ENCODE measurements around the gene EFNB1. TPM values are rescaled to one million over a fixed set of nuclear protein-coding genes. Genes with fewer than 3 reads are reported as not detected.

The EFNB1 gene
- polyA plus RNA-seq, 1 donor from 2014 or later, result 25.5 TPM

DNA sequence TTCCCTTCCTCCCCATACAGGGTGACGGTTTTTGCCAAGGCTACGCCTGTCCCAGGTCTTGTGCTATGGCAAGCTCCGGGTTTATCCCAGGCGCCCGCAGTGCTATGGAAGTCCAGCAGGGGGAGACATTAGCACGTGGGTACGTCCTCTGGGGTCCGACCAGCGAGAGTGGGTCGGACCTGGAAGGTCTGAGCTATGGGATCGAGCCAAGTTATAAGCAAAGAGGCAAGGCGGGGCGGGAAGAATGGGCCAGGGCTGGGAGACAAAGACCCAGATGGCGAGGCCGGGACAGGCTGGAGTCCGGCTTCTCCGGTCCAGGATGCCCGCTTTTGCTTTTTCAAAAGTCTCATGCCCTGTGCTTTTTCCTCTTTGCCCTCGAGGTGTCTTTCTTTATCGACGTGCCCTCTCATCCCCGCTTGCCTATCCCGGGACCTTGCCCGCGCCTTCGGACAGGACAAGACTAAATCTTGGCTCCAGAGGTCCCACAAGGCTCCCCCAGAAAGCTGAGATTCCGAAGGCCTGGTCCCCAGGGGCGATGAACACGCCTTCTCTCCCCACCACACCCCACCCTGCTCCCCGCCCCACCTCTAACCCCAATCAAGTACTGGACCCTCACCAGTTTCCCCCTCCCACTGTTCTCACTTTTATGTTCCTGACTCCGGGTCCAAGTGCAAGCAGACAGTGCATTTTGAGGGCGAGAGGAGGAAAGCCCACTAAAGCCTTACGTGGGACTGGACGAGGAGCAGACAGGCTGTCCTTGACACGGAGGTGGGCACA is 785 bp upstream of the EFNB1 start:
- no peaks in the 10 kb centered on the region for H3K9me3 ChIP-seq (ENCODE audit: low read length)
- no peak overlapping the region for H3K27ac ChIP-seq (ENCODE audit: low read length)
- no peaks in the 10 kb centered on the region for H4K20me1 ChIP-seq (ENCODE audit: insufficient read depth)
- no peak overlapping the region for H2AFZ ChIP-seq (ENCODE audit: low read depth, low read length)
- H3K79me2 ChIP-seq (replicated peaks; ENCODE audit: insufficient read depth, low read length), result peaks cover 35% of the 10 kb centered on the region
- TF ChIP-seq REST (IDR thresholded peaks at IDR 0.05; ENCODE audit: borderline replicate concordance), result no peak
- TF ChIP-seq MXI1 (conservative IDR thresholded peaks at IDR 0.05; ENCODE audit: poor library complexity, severe bottlenecking), result no peak
- TF ChIP-seq SMC3 (conservative IDR thresholded peaks at IDR 0.05; ENCODE audit: poor library complexity), result peak; percentile 97
- TF ChIP-seq RAD21 (conservative IDR thresholded peaks at IDR 0.05), result peak; percentile 93
- TF ChIP-seq TAF1 (IDR thresholded peaks at IDR 0.05; ENCODE audit: low read depth), result no peak
- no peak for TF ChIP-seq POLR2AphosphoS5 (IDR thresholded peaks at IDR 0.05)
- TF ChIP-seq, protein P1, sequence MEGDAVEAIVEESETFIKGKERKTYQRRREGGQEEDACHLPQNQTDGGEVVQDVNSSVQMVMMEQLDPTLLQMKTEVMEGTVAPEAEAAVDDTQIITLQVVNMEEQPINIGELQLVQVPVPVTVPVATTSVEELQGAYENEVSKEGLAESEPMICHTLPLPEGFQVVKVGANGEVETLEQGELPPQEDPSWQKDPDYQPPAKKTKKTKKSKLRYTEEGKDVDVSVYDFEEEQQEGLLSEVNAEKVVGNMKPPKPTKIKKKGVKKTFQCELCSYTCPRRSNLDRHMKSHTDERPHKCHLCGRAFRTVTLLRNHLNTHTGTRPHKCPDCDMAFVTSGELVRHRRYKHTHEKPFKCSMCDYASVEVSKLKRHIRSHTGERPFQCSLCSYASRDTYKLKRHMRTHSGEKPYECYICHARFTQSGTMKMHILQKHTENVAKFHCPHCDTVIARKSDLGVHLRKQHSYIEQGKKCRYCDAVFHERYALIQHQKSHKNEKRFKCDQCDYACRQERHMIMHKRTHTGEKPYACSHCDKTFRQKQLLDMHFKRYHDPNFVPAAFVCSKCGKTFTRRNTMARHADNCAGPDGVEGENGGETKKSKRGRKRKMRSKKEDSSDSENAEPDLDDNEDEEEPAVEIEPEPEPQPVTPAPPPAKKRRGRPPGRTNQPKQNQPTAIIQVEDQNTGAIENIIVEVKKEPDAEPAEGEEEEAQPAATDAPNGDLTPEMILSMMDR (IDR thresholded peaks at IDR 0.05; ENCODE audit: poor library complexity, severe bottlenecking), result peak; percentile 87
- no peak for TF ChIP-seq EZH2 (IDR thresholded peaks at IDR 0.05; ENCODE audit: borderline replicate concordance, insufficient read depth, low read length, poor library complexity, severe bottlenecking)
- H3K27me3 ChIP-seq (ENCODE audit: insufficient read depth, low read depth, low read length), result no peaks in the 10 kb centered on the region
- peak overlapping the region; percentile 51 for H3K4me2 ChIP-seq (ENCODE audit: low read length)
- H3K4me3 ChIP-seq (ENCODE audit: low read length), result peak overlapping the region; percentile 90
- no peaks in the 10 kb centered on the region for H3K36me3 ChIP-seq (ENCODE audit: insufficient read depth, low read length)
- peak overlapping the region; percentile 42 for H3K9ac ChIP-seq (ENCODE audit: low read length)
- H3F3A ChIP-seq (ENCODE audit: insufficient read depth, low read length, poor library complexity, severe bottlenecking), result no peaks in the 10 kb centered on the region
- H3K9me2 ChIP-seq (ENCODE audit: insufficient read depth, low read length), result no peaks in the 10 kb centered on the region

DNA sequence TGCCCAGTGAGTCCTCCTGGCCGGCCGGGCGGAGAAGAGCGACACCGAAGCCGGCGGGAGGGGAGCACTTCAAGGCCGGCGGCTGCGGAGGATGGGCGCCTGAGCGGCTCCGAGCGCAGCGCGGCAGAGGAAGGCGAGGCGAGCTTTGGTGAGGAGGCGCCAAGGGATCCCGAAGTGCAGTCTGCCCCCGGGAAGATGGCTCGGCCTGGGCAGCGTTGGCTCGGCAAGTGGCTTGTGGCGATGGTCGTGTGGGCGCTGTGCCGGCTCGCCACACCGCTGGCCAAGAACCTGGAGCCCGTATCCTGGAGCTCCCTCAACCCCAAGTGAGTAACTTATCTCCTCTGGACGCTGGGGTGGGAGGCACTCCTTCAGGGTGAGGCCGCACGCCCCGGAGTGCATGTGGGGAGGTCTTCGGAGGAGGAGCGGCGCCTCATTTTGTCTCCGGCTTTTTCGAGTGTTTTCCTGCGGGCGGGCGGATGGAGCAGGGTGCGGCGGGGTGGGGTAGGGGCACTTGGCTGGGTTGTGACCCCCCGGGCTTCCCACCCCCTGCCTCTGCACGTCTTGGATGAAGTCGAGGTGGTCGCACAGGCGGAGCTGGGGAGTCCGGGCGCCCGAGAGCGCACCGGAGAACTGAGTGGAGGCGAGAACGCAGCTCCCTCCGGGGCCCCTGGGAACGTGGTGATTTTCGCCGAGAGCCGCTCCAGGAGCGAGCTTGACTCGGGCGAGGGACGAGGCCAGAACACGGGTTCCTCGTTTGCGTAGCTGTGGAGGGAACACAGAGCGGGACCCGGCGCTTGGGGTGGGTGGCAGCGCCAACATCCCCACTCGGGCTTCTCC is 979 bp downstream of the EFNB1 start:
- no peaks in the 10 kb centered on the region for H3K9me3 ChIP-seq (ENCODE audit: low read length)
- no peak overlapping the region for H3K4me2 ChIP-seq (ENCODE audit: low read length)
- peak overlapping the region; percentile 83 for H3K9ac ChIP-seq (ENCODE audit: low read length)
- no peaks in the 10 kb centered on the region for H3K36me3 ChIP-seq (ENCODE audit: insufficient read depth, low read length)
- H3K79me2 ChIP-seq (replicated peaks; ENCODE audit: insufficient read depth, low read length), result peaks cover 45% of the 10 kb centered on the region
- no peak for TF ChIP-seq REST (IDR thresholded peaks at IDR 0.05; ENCODE audit: borderline replicate concordance)
- TF ChIP-seq EZH2 (IDR thresholded peaks at IDR 0.05; ENCODE audit: borderline replicate concordance, insufficient read depth, low read length, poor library complexity, severe bottlenecking), result no peak
- no peak for TF ChIP-seq EP300 (conservative IDR thresholded peaks at IDR 0.05; ENCODE audit: poor library complexity, severe bottlenecking)
- no peak for TF ChIP-seq SMC3 (conservative IDR thresholded peaks at IDR 0.05; ENCODE audit: poor library complexity)
- no peak for TF ChIP-seq TAF1 (IDR thresholded peaks at IDR 0.05; ENCODE audit: low read depth)
- TF ChIP-seq, protein P1 (IDR thresholded peaks at IDR 0.05; ENCODE audit: poor library complexity, severe bottlenecking), result no peak
- no peak for TF ChIP-seq MXI1 (conservative IDR thresholded peaks at IDR 0.05; ENCODE audit: poor library complexity, severe bottlenecking)
- no peak for TF ChIP-seq RAD21 (conservative IDR thresholded peaks at IDR 0.05)
- no peak for TF ChIP-seq POLR2AphosphoS5 (IDR thresholded peaks at IDR 0.05)
- H3K4me3 ChIP-seq (ENCODE audit: low read length), result peak overlapping the region; percentile 90
- no peaks in the 10 kb centered on the region for H4K20me1 ChIP-seq (ENCODE audit: insufficient read depth)
- H3K27me3 ChIP-seq (ENCODE audit: insufficient read depth, low read depth, low read length), result no peaks in the 10 kb centered on the region
- H2AFZ ChIP-seq (ENCODE audit: low read depth, low read length), result no peak overlapping the region
- peak overlapping the region; percentile 68 for H3K27ac ChIP-seq (ENCODE audit: low read length)
- no peaks in the 10 kb centered on the region for H3F3A ChIP-seq (ENCODE audit: insufficient read depth, low read length, poor library complexity, severe bottlenecking)
- no peaks in the 10 kb centered on the region for H3K9me2 ChIP-seq (ENCODE audit: insufficient read depth, low read length)

Measured in neural cell (in vitro differentiated cells).